T1000 (cell line): ENCODE data around the gene GTPBP8.
"Not testable (repeated sequence)": the region's sequence is repeated elsewhere in the genome, so short reads cannot be mapped to it uniquely, and the experiment has no call there.

Source experiments
- DNase-seq: peaks from one replicate; lab custom pipeline; 2025; ENCODE audit warnings: mixed read lengths; lab: John Stamatoyannopoulos, UW

GTPBP8 gene

GRCh38 chr3:113000691-113001090 lies 9.9 kb downstream of the GTPBP8 start:
- no peak for DNase-seq

GRCh38 chr3:113002037-113002436 lies 11.3 kb downstream of the GTPBP8 start:
- DNase-seq, result no peak

GRCh38 chr3:113002679-113003078 lies 11.9 kb downstream of the GTPBP8 start:
- DNase-seq, result no peak

- DNase-seq, result no peak
These were observed 14.8 kb downstream of the GTPBP8 start for GRCh38 chr3:113005611-113006010.

GRCh38 chr3:113006359-113007056 lies 15.7 kb downstream of the GTPBP8 start:
- DNase-seq, result no peak

GRCh38 chr3:113008117-113008516 lies 17.3 kb downstream of the GTPBP8 start:
- no peak for DNase-seq

GRCh38 chr3:113013593-113013992 lies 22.8 kb downstream of the GTPBP8 start:
- DNase-seq, result no peak

GRCh38 chr3:113018536-113019181 lies 27.9 kb downstream of the GTPBP8 start:
- no peak for DNase-seq

- DNase-seq, result peak; percentile 74
These were observed 28.7 kb downstream of the GTPBP8 start for GRCh38 chr3:113019182-113020137.

- no peak for DNase-seq
These were observed 30.7 kb downstream of the GTPBP8 start for GRCh38 chr3:113021471-113021870.

- DNase-seq, result no peak
These were observed 43.2 kb downstream of the GTPBP8 start for GRCh38 chr3:113034011-113034410.

- no peak for DNase-seq
These were observed 44.7 kb downstream of the GTPBP8 start for GRCh38 chr3:113035387-113035982.

- no peak for DNase-seq
These were observed 47.5 kb downstream of the GTPBP8 start for GRCh38 chr3:113038328-113038727.

- no peak for DNase-seq
These were observed 48.8 kb downstream of the GTPBP8 start for GRCh38 chr3:113039546-113039945.

- no peak for DNase-seq
These were observed 49.4 kb downstream of the GTPBP8 start for GRCh38 chr3:113040231-113040630.

GRCh38 chr3:113043686-113044085 lies 52.9 kb downstream of the GTPBP8 start:
- DNase-seq, result no peak

GRCh38 chr3:113046186-113046965 lies 55.6 kb downstream of the GTPBP8 start:
- not testable (repeated sequence) for DNase-seq

GRCh38 chr3:113051302-113051711 lies 60.5 kb downstream of the GTPBP8 start:
- peak; percentile 63 for DNase-seq
